Measurements from ENCODE around the gene CA5A.

CA5A gene

GRCh38 chr16:87848676-87849345 lies 87.5 kb downstream of the CA5A start:
- H3K9me3 ChIP-seq (ENCODE audit: insufficient read depth, low read length) = no peaks in the 10 kb centered on the region
- H3K79me2 ChIP-seq (ENCODE audit: low read length) = peaks cover 99% of the 10 kb centered on the region
- H3K27me3 ChIP-seq (ENCODE audit: low read depth, low read length) = no peaks in the 10 kb centered on the region
- H4K20me1 ChIP-seq (ENCODE audit: insufficient read depth, low read length) = peaks cover 90% of the 10 kb centered on the region
- H3K36me3 ChIP-seq (replicated peaks; ENCODE audit: low read depth, low read length) = peaks cover 80% of the 10 kb centered on the region
- no peak overlapping the region for H3K9ac ChIP-seq (ENCODE audit: low read length)
- H3K27ac ChIP-seq (ENCODE audit: low read length) = no peak overlapping the region
- no peak overlapping the region for H2AFZ ChIP-seq (ENCODE audit: low read depth, low read length)
- no peak overlapping the region for H3K4me2 ChIP-seq (ENCODE audit: low read length)
- TF ChIP-seq CTCF (IDR thresholded peaks at IDR 0.05; ENCODE audit: low read depth, low read length) (no peak), EZH2phosphoT487 (IDR thresholded peaks at IDR 0.05; ENCODE audit: low read depth) (no peak)
- peaks cover 29% of the 10 kb centered on the region for H3K4me1 ChIP-seq (ENCODE audit: low read length)
- no peak overlapping the region for H3K4me3 ChIP-seq (ENCODE audit: low read length)

GRCh38 chr16:87847785-87848675 lies 88.3 kb downstream of the CA5A start:
- Histone ChIP-seq H3K4me3 (ENCODE audit: low read length) (no peak overlapping the region), H3K9me3 (ENCODE audit: insufficient read depth, low read length) (no peaks in the 10 kb centered on the region), H3K4me2 (ENCODE audit: low read length) (no peak overlapping the region), H3K4me1 (ENCODE audit: low read length) (peaks cover 26% of the 10 kb centered on the region), H2AFZ (ENCODE audit: low read depth, low read length) (no peak overlapping the region), H3K27me3 (ENCODE audit: low read depth, low read length) (no peaks in the 10 kb centered on the region), H3K36me3 (replicated peaks; ENCODE audit: low read depth, low read length) (peaks cover 80% of the 10 kb centered on the region), H3K79me2 (ENCODE audit: low read length) (peaks cover 97% of the 10 kb centered on the region), H3K27ac (ENCODE audit: low read length) (no peak overlapping the region), H4K20me1 (ENCODE audit: insufficient read depth, low read length) (peaks cover 92% of the 10 kb centered on the region), H3K9ac (ENCODE audit: low read length) (no peak overlapping the region)
- TF ChIP-seq CTCF (IDR thresholded peaks at IDR 0.05; ENCODE audit: low read depth, low read length) = no peak
- no peak for TF ChIP-seq EZH2phosphoT487 (IDR thresholded peaks at IDR 0.05; ENCODE audit: low read depth)

GRCh38 chr16:87847467-87847784 lies 88.9 kb downstream of the CA5A start:
- H3K27me3 ChIP-seq (ENCODE audit: low read depth, low read length) = no peaks in the 10 kb centered on the region
- TF ChIP-seq EZH2phosphoT487 (IDR thresholded peaks at IDR 0.05; ENCODE audit: low read depth) (no peak), CTCF (IDR thresholded peaks at IDR 0.05; ENCODE audit: low read depth, low read length) (no peak)
- peaks cover 94% of the 10 kb centered on the region for H4K20me1 ChIP-seq (ENCODE audit: insufficient read depth, low read length)
- no peak overlapping the region for H3K9ac ChIP-seq (ENCODE audit: low read length)
- peaks cover 97% of the 10 kb centered on the region for H3K79me2 ChIP-seq (ENCODE audit: low read length)
- H3K4me3 ChIP-seq (ENCODE audit: low read length) = no peak overlapping the region
- H3K4me1 ChIP-seq (ENCODE audit: low read length) = peaks cover 23% of the 10 kb centered on the region
- H3K9me3 ChIP-seq (ENCODE audit: insufficient read depth, low read length) = no peaks in the 10 kb centered on the region
- H3K36me3 ChIP-seq (replicated peaks; ENCODE audit: low read depth, low read length) = peaks cover 81% of the 10 kb centered on the region
- no peak overlapping the region for H3K4me2 ChIP-seq (ENCODE audit: low read length)
- H3K27ac ChIP-seq (ENCODE audit: low read length) = no peak overlapping the region
- H2AFZ ChIP-seq (ENCODE audit: low read depth, low read length) = no peak overlapping the region

GRCh38 chr16:87846705-87847466 lies 89.4 kb downstream of the CA5A start:
- Histone ChIP-seq H3K79me2 (ENCODE audit: low read length) (peaks cover 97% of the 10 kb centered on the region), H3K36me3 (replicated peaks; ENCODE audit: low read depth, low read length) (peaks cover 81% of the 10 kb centered on the region), H2AFZ (ENCODE audit: low read depth, low read length) (no peak overlapping the region), H3K4me2 (ENCODE audit: low read length) (no peak overlapping the region), H4K20me1 (ENCODE audit: insufficient read depth, low read length) (peaks cover 96% of the 10 kb centered on the region), H3K4me1 (ENCODE audit: low read length) (peaks cover 23% of the 10 kb centered on the region), H3K27me3 (ENCODE audit: low read depth, low read length) (no peaks in the 10 kb centered on the region), H3K9ac (ENCODE audit: low read length) (no peak overlapping the region), H3K9me3 (ENCODE audit: insufficient read depth, low read length) (no peaks in the 10 kb centered on the region), H3K27ac (ENCODE audit: low read length) (no peak overlapping the region), H3K4me3 (ENCODE audit: low read length) (no peak overlapping the region)
- TF ChIP-seq CTCF (IDR thresholded peaks at IDR 0.05; ENCODE audit: low read depth, low read length) = no peak

All from OCI-LY3 (cell line).